HG02798 (cell line): ENCODE data around the gene RGS21.

Source experiments
- ATAC-seq: cut with Tn5 transposase; IDR thresholded peaks from one replicate; pipeline ENCODE4 v1.9.1; 2021; ENCODE audit warnings: mild to moderate bottlenecking; ENCODE audit not compliant: unreplicated experiment, poor library complexity

The RGS21 gene

DNA sequence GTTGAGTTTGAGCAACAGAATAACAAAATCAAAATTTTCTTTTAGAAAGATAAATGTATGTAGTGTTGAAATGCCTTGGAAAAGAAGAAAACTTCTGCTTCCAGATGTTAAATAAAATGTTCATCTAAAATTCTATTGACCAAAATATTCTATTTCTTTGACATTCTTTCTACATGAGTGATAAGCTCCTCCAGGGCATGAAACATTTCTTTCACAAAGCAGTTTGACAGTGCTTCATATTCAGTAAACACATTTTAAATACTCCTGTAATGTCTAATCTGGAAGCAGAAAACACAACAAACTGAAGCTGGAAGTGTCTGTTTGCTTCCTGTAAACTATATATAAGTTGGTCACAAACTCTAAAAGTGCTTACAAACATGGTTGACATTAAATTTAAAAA lies 61.5 kb downstream of the RGS21 start:
- ATAC-seq: no peak

- no peak for ATAC-seq
Measured at GRCh38 chr1:192378878-192379277, 62.1 kb downstream of the RGS21 start.

- no peak for ATAC-seq
Measured at GRCh38 chr1:192379554-192379953, 62.8 kb downstream of the RGS21 start.

GRCh38 chr1:192382758-192383157 lies 66.0 kb downstream of the RGS21 start:
- ATAC-seq: no peak

GRCh38 chr1:192386051-192386650 lies 69.4 kb downstream of the RGS21 start:
- peak; percentile 35 for ATAC-seq

GRCh38 chr1:192395211-192395610 lies 78.4 kb downstream of the RGS21 start:
- ATAC-seq: no peak

GRCh38 chr1:192395895-192396294 lies 79.1 kb downstream of the RGS21 start:
- no peak for ATAC-seq

GRCh38 chr1:192399161-192399560 lies 82.4 kb downstream of the RGS21 start:
- ATAC-seq: no peak

DNA sequence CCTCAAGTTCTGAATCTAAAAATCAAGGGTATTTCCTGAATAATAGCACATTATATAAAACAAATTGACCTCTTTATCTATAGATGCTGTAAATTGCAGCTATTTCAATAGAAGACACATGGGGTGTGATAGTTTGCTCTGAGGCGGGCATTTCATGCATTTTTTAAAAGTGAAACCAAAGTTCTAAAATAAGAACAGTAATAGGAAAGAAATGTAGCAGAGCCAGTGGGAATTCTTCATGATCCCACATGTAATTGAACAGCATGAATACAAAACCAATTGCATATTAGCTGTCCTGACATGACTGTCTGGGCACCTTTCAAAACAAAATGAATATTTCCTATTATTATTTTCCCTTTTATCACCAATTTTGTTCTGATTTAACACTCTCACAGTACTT lies 85.0 kb downstream of the RGS21 start:
- ATAC-seq: no peak

DNA sequence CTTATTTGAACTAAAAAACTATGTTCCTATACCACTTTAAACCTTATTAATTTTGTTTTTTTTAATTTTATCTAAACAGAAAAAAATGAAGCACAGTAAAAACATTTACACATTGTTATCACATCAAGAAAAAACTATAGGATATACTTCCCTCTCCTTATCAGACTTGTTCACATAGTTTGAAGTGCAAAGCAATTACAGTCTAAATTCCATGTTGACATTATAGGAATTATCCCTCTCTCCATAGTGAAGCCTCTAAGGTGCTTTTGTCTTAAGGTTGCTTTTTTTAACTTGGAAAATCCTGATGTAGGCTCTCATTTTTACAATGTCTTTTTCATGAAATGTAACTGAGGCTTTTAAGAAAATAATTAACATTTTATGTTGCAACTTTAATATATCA lies 85.8 kb downstream of the RGS21 start:
- no peak for ATAC-seq

- no peak for ATAC-seq
Measured at GRCh38 chr1:192407206-192407605, 90.4 kb downstream of the RGS21 start.
